Body of pancreas (tissue), 4 donors: ENCODE measurements around the gene ZNF17. TPM values are rescaled to one million over a fixed set of nuclear protein-coding genes. Genes with fewer than 3 reads are reported as not detected.

ENCODE experiments used
- ATAC-seq: fragments of 150-250 bp; one replicate; pipeline ENCODE4 v1.9.1; 2016
- DNase-seq, 4 donors: peaks; one replicate each; pipeline ENCODE4 v3.0.0-alpha.2; 2019
- H3K27ac ChIP-seq, 4 donors: fragments of 200-600 bp; sonication (generic); 1 replicate in 3 of 4; 2 replicates in 1 of 4; pipeline versions ENCODE4 v1.5.1 to v1.6.1; 2016 to 2019; ENCODE audit warnings: mild to moderate bottlenecking in 1 of 4, mixed read lengths in 1 of 4, moderate library complexity in 1 of 4
- H3K27me3 ChIP-seq, 2 donors: fragments of 200-600 bp; sonication (generic); one replicate each; pipeline ENCODE4 v1.6.0; 2016; ENCODE audit warnings: mild to moderate bottlenecking in 1 of 2
- H3K36me3 ChIP-seq, 2 donors: fragments of 200-600 bp; sonication (generic); replicated peaks in 1 of 2; 2 replicates each; pipeline ENCODE4 v1.5.1; 2016; ENCODE audit warnings: low read depth in 2 of 2; ENCODE audit not compliant: insufficient read depth in 1 of 2
- H3K4me1 ChIP-seq: fragments of 200-600 bp; sonication (generic); one replicate; pipeline ENCODE4 v1.6.0; 2016
- H3K4me3 ChIP-seq, 2 donors: fragments of 200-600 bp; sonication (generic); 1 replicate in 1 of 2; 2 replicates in 1 of 2; pipeline ENCODE4 v1.5.1; 2016 to 2019
- H3K9me3 ChIP-seq, 3 donors: fragments of 200-600 bp; sonication (generic); 1 replicate in 2 of 3; 2 replicates in 1 of 3; pipeline ENCODE4 v1.5.1; 2016
- CTCF ChIP-seq, 7 experiments: fragments of 450-650 bp in 4 of 7; fragments of 200-600 bp in 3 of 7; sonication (generic) in 3 of 7; IDR thresholded peaks; one replicate each; pipeline ENCODE4 v1.5.1; 2016 to 2019; ENCODE audit warnings: antibody characterized with exemption in 7 of 7
- POLR2A ChIP-seq, 3 donors: fragments of 450-650 bp; IDR thresholded peaks; one replicate each; pipeline ENCODE4 v1.6.1; 2016; ENCODE audit warnings: antibody characterized with exemption in 3 of 3, mild to moderate bottlenecking in 2 of 3
- WGBS, 2 donors: methylation state at CpG; one replicate each; pipeline ENCODE4 v1.1.5; 2017; 5-methylcytosine and 5-hydroxymethylcytosine counted together
- intact Hi-C: fragments of 100-400 bp; cut with DNase I; formaldehyde crosslinking; loops from one replicate; pipeline ENCODE4 v1.15.1; 2023
- total RNA-seq, 2 donors: library from RNA; depleted of rRNA; stranded (reverse); fragments of >200 nt; gene quantifications; one replicate each; pipeline ENCODE4 v1.1.0, GENCODE V29; 2016

ZNF17 gene
- 1 to 10 TPM; 3.6 to 9.1 TPM for total RNA-seq

- H3K27ac ChIP-seq, result peak within 1 kb of the TSS; percentile 2 to 73 (median 51)
- peaks cover 12% of the 10 kb centered on the region for H3K4me1 ChIP-seq
- ATAC-seq, result peak; percentile 100
- intact Hi-C loops, result no loop called here
- 1% methylated on average over 19 to 54 of the region's 55 CpGs for WGBS, 2 donors
- TF ChIP-seq CTCF (IDR thresholded peaks at IDR 0.05) (no peak), POLR2A (IDR thresholded peaks at IDR 0.05) (peak in 2 of 3 donors; percentile 39 to 41)
- H3K9me3 ChIP-seq, result peaks cover 0 to 21% (median 0%) of the 10 kb centered on the region in 3 donors
- peaks cover 0 to 2% of the 10 kb centered on the region in 2 donors for H3K36me3 ChIP-seq
- H3K27me3 ChIP-seq, result no peaks in the 10 kb centered on the region
- H3K4me3 ChIP-seq, result peak within 1 kb of the TSS; percentile 87 to 99
- peak; percentile 92 to 96 (median 94) for DNase-seq
Measured at GRCh38 chr19:57410877-57411671, at the start of gene ZNF17. Gene ZNF17, plus strand, starts transcription at chr19:57411161. Its CDS starts 2,455 bp downstream, at chr19:57413616.

GRCh38 chr19:57362419-57362818 is 48.5 kb upstream of the ZNF17 start:
- H3K36me3 ChIP-seq, result no peaks in the 10 kb centered on the region
- TF ChIP-seq POLR2A (IDR thresholded peaks at IDR 0.05) (no peak), CTCF (IDR thresholded peaks at IDR 0.05) (no peak)
- 60 to 68% methylated on average over 2 of the region's 2 CpGs for WGBS, 2 donors
- H3K4me1 ChIP-seq, result peaks cover 12% of the 10 kb centered on the region
- DNase-seq (no peak), ATAC-seq (no peak)
- H3K27me3 ChIP-seq, result no peaks in the 10 kb centered on the region
- peaks cover 0 to 25% (median 0%) of the 10 kb centered on the region in 3 donors for H3K9me3 ChIP-seq
- H3K27ac ChIP-seq, result peak overlapping the region in 1 of 4 donors; percentile 86
- no peak overlapping the region for H3K4me3 ChIP-seq
- intact Hi-C loops, result no loop called here

GRCh38 chr19:57362997-57363687 is 47.8 kb upstream of the ZNF17 start, which contains the start of the genes TRAPPC2B and ZNF547:
Gene TRAPPC2B, plus strand, starts transcription at chr19:57363551. Its CDS starts 1,283 bp downstream, at chr19:57364834.
Gene ZNF547, plus strand, starts transcription at chr19:57363551. Its CDS starts 5,005 bp downstream, at chr19:57368556.
- Histone ChIP-seq H3K27ac (peak within 1 kb of the TSS; percentile 71 to 86 (median 78)), H3K4me1 (peaks cover 12% of the 10 kb centered on the region), H3K36me3 (no peaks in the 10 kb centered on the region), H3K27me3 (no peaks in the 10 kb centered on the region), H3K9me3 (peaks cover 0 to 18% (median 0%) of the 10 kb centered on the region in 3 donors), H3K4me3 (peak within 1 kb of the TSS; percentile 31 to 63)
- ATAC-seq, result peak; percentile 100
- 1% methylated on average over 36 to 47 of the region's 47 CpGs for WGBS, 2 donors
- TF ChIP-seq CTCF (IDR thresholded peaks at IDR 0.05) (no peak), POLR2A (IDR thresholded peaks at IDR 0.05) (peak in 2 of 3 donors; percentile 61 to 74)
- intact Hi-C loops, result no loop called here
- DNase-seq, result peak; percentile 98 to 99 (median 98)

- H3K4me1 ChIP-seq, result peaks cover 12% of the 10 kb centered on the region
- intact Hi-C loops, result no loop called here
- peak overlapping the region; percentile 71 to 86 (median 78) for H3K27ac ChIP-seq
- peaks cover 0 to 12% (median 0%) of the 10 kb centered on the region in 3 donors for H3K9me3 ChIP-seq
- TF ChIP-seq POLR2A (IDR thresholded peaks at IDR 0.05) (no peak), CTCF (IDR thresholded peaks at IDR 0.05) (no peak)
- no peaks in the 10 kb centered on the region for H3K36me3 ChIP-seq
- DNase-seq (no peak), ATAC-seq (no peak)
- 1 to 3% methylated on average over 10 to 18 of the region's 18 CpGs for WGBS, 2 donors
- H3K4me3 ChIP-seq, result peak overlapping the region; percentile 31 to 63
- no peaks in the 10 kb centered on the region for H3K27me3 ChIP-seq
Measured at GRCh38 chr19:57363688-57364181, 47.2 kb upstream of the ZNF17 start.
